GM12892 (cell line): Measurements from ENCODE around the gene RADIL.

ENCODE experiments used
- POLR2A ChIP-seq: IDR thresholded peaks from 2 replicates; pipeline ENCODE4 v1.6.1; 2011; ENCODE audit warnings: low read depth, low read length, control low read depth
- POLR2AphosphoS5 ChIP-seq: IDR thresholded peaks from 2 replicates; pipeline ENCODE4 v1.6.1; 2011; ENCODE audit warnings: low read depth, low read length, control low read depth
- TAF1 ChIP-seq: IDR thresholded peaks from 2 replicates; pipeline ENCODE4 v1.6.1; 2011; ENCODE audit warnings: low read depth, mild to moderate bottlenecking, control low read depth, low read length, borderline replicate concordance

GRCh38 chr7:4805984-4806300 lies 77.6 kb downstream of the RADIL start:
- no peak for TF ChIP-seq POLR2AphosphoS5
- no peak for TF ChIP-seq TAF1
- no peak for TF ChIP-seq POLR2A
